AG20443 (cell line): ENCODE measurements around the gene GET4.
A peak's percentile ranks its signal among the peaks of the same experiment; 100 is the strongest.

ENCODE experiments used
- DNase-seq: peaks from one replicate; pipeline ENCODE4 v3.0.0; 2012; ENCODE audit warnings: low spot score, mixed read lengths

GET4 gene

GRCh38 chr7:876077-876971 lies at the start of gene GET4:
GET4 (plus strand) TSS chr7:876554; CDS start chr7:876646, 92 bp downstream.
- DNase-seq = peak; percentile 97

- no peak for DNase-seq
Measured at GRCh38 chr7:828793-829561, 47.4 kb upstream of the GET4 start.

DNA sequence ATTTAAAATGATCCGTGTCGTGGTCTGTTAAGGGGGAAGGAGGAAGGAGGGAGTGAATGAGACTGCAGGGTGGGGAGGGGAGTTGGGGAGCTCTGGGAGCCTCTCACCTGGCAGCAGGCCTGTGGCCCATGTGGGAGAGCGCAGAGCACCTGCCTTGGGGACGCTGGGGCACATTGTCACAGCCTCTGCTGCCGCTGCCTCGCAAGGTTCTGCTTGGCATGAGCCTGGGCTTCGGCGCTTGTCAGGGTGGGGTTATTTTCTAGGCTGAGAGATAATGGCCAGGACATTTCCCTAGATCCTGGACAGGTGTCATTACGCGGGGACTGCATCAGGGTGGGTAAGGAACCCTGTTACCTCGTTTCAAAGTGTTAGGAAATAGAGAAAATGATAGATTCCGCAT lies 46.3 kb upstream of the GET4 start:
- no peak for DNase-seq

DNA sequence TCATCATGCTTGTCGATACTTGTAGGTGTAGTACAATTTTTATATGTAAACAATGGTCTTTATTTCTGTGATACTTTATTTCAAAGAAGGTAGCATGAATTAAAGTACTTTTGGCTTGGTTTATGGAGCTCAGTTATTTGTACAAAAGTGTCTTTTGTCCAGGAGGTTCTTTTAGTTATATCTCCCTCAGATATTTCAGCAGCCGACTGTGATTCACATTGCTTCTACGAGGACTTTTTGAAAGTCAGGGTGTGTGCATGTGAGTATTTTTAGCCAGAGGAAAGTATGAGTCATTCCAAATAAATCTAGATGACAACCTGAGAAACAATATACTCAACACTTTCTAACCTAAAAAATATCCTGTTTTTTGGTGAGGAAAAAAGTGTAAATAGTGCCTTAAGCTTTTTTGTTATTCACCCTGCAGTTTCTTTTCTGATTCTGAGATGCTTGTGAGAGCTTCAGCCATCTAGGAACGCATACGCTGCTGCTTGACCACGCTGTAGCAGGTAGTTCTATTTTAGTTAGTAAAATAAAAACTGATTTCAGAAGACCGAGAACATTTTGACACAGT lies 44.7 kb upstream of the GET4 start:
- DNase-seq = peak; percentile 86

DNA sequence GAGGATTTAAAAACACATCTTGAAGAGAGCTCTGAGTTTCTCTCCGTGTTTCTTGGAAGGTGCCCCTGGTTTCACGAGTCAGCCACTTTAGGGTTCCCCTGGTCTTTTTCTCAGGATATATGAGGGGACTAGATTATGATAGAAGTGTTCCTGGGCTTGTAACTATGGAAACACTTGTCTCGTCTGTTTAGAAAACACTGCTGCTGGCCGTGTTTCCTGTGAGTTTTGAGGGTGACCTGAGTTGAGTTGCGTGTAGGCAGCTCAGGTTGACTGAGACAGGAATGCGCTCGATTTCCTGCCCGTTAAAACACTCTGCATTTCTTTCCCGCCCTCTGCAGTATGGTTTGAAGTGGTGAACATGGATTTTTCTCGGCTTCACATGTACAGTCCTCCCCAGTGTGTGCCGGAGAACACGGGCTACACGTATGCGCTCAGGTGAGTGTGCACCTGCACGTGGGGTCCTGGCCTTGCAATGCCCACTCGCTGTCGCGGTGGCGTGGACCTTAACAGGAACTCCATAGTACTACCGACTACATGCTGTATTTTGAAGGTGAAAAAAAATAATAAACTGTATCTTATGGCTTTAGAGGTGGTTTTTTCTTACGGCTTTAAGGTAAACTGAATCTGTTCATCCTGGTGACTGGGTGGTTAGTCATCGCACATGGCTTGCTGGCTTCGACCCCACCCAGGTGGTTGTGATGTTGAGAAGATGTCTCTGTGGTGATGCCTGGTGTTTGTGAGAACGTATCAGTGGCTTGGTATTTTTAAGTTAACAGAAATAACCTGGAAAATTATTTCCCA lies 44.0 kb upstream of the GET4 start, which contains the start of gene SUN1:
Gene SUN1, plus strand, starts transcription at position 310 of the 801 bp plus-strand sequence. Its CDS starts 49 bp downstream, at position 359.
- DNase-seq = peak; percentile 60

GRCh38 chr7:832968-833424 lies 43.4 kb upstream of the GET4 start:
- no peak for DNase-seq

GRCh38 chr7:833601-834258 lies 42.6 kb upstream of the GET4 start:
- no peak for DNase-seq

- no peak for DNase-seq
Measured at GRCh38 chr7:834277-834676, 42.1 kb upstream of the GET4 start.

GRCh38 chr7:835021-835420 lies 41.3 kb upstream of the GET4 start:
- no peak for DNase-seq

GRCh38 chr7:835485-836401 lies 40.6 kb upstream of the GET4 start:
- no peak for DNase-seq

- peak; percentile 60 for DNase-seq
Measured at GRCh38 chr7:836429-836828, 39.9 kb upstream of the GET4 start.

DNA sequence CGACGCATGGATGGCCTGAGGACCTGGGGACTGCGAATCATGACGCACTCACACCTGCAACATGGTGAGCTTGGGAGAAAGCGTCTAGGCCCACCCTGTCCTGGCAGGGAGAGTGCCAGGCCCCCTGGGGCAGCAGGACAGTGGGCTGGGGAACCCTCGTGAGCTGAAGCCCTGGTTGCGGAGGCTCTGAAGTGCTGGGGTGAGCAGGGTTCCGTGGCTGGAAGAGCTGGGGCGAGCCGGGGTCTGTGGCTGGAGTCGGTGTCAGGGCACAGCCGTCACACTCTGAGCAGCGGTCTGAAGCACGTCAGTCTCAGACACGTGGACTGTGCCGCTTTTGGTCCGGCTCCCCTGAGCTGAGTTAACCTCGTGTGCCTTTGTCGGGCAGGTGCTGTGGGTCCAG lies 39.4 kb upstream of the GET4 start:
- DNase-seq = no peak

GRCh38 chr7:840001-840600 lies 36.3 kb upstream of the GET4 start:
- DNase-seq = no peak

- DNase-seq = no peak
Measured at GRCh38 chr7:841943-842342, 34.4 kb upstream of the GET4 start.

- no peak for DNase-seq
Measured at GRCh38 chr7:842431-843031, 33.8 kb upstream of the GET4 start.

DNA sequence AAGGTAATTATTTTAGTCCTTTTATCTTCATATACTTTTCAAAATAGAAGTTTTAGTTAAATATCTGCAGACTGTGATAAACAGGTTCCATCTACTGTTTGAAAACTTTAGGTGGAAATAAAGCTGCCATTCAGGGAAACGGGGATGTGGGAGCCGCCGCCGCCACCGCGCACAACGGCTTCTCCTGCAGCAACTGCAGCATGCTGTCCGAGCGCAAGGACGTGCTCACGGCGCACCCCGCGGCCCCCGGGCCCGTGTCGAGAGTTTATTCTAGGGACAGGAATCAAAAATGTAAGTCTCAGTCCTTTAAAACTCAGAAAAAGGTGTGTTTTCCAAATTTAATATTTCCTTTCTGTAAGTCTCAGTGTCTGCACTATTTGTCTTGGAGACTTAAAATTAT lies 33.1 kb upstream of the GET4 start:
- no peak for DNase-seq

DNA sequence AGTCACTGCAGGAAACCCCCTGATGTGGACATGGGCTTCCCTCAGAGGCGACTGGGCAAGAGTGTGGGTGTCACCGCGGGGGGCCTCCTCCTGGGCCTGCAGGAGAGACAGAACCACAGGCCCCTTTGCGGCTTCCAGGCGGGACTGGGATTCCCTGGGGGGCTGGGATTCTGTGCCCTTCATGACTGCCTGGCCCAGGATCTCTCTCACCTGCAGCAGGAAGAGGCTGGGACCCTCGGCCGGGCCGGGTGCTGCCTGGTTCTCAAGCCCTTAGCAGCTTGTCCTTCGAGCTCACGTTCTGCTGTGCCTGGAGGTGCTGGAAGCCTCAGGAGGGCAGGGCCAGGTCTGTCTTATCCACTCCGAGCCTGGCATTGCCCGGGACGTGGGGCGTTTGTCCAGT lies 32.3 kb upstream of the GET4 start:
- DNase-seq = no peak

GRCh38 chr7:844514-844913 lies 31.8 kb upstream of the GET4 start:
- no peak for DNase-seq

DNA sequence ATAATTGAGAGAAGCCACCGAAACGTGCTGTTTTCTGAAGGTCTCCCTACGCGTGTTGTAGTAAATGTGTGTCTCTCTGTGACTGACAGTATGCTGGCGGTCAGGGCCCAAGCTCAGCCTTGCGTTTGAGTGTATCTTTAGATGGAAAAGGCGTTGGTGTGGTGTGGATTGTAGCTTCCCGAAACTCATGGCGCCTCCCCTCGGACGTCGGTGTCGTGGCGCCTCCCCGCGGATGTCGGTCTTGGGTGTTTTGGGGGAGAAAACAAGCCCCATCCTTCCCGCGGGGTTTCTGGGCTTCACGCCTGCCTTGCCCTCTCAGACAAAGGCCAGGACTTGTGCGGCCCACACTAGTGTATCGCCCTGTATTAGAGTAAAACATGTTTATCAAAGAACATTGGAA lies 31.3 kb upstream of the GET4 start:
- no peak for DNase-seq
